Activated T-cell treated with anti-CD3 and anti-CD28 coated beads, Interleukin-2, amount 50 U/mL, for 24 hours (primary cell): ENCODE measurements around the gene STK10.

Experiments
- DNase-seq: peaks from one replicate; pipeline ENCODE4 v3.0.0-alpha.2; 2020
- H3K27ac Mint-ChIP-seq: 2 replicates; pipeline ENCODE4 v1.8.0; 2020; ENCODE audit warnings: mild to moderate bottlenecking, mixed read lengths
- H3K27me3 Mint-ChIP-seq: 2 replicates; pipeline ENCODE4 v1.8.0; 2020; ENCODE audit warnings: mixed read lengths
- H3K36me3 Mint-ChIP-seq: 2 replicates; pipeline ENCODE4 v1.8.0; 2020; ENCODE audit warnings: low read depth, mixed read lengths
- H3K4me1 Mint-ChIP-seq: 2 replicates; pipeline ENCODE4 v1.8.0; 2020; ENCODE audit warnings: low read depth, mixed read lengths
- H3K4me3 Mint-ChIP-seq: 2 replicates; pipeline ENCODE4 v1.8.0; 2020; ENCODE audit warnings: mild to moderate bottlenecking, moderate library complexity, mixed read lengths
- H3K9me3 Mint-ChIP-seq: 2 replicates; pipeline ENCODE4 v1.8.0; 2020; ENCODE audit warnings: mixed read lengths

Gene STK10

DNA sequence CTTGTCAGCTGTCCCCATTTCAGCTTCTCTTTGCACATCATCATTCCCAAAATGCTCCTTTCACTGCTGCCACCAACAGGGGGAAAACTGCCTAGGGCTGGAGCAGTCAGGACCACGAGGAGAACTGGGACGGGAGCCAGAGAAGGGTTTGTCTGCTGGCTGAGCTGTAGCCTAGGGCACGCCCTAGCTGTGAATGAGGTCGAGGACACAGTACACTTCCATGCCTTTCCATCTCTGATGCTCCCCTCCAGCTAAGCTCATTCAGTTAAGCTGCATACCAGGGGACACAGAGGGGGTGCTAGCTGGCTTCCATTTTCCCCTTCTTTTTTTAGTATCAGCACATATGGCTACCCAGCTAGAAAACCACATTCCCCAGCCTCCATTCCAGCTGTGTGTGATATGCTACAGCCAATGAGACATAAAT lies 64.7 kb downstream of the STK10 start:
- Mint-ChIP-seq H3K9me3 (peaks cover 5% of the 10 kb centered on the region), H3K4me3 (no peak overlapping the region), H3K4me1 (peaks cover 41% of the 10 kb centered on the region), H3K36me3 (peaks cover 73% of the 10 kb centered on the region), H3K27ac (peak overlapping the region; percentile 19), H3K27me3 (no peaks in the 10 kb centered on the region)
- DNase-seq = no peak

DNA sequence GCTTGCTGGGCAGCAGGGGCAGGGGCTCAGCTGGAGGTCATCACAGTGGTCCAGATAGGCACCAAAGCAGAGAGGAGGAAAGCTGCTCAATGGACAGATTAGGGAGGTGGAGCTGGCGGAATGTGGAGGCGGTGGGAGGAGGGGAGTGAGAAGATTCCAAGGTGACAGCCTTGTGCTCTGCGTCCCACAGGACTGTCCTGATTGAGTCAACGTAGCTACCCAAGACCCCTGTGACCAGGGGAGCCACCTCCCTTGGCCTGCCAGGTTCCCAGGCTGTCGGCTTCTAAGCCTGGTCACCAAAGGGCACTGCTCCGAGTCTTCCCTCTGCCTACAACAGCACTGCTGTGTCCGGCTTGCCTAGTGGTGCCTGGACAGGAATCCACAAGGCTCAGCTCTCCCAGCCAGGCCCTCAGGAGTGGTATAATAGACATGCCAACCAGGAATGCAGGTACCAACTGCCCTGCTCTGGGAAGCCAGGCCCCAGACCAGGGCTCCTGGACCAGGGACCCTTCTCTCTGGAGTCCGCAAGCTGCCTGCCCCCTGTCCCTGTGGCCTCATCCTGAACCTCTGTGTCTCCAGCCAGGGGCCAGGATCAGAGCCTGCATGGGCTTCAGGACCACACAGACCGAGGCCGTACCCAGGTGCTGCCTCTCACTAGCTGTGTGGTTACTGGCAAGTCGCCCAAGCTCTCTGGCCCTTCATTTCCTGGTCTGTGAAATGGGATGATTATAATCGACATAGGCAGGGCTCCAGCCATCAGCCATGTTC lies 67.9 kb downstream of the STK10 start:
- H3K9me3 Mint-ChIP-seq = peaks cover 5% of the 10 kb centered on the region
- H3K27ac Mint-ChIP-seq = peak overlapping the region; percentile 84

DNA sequence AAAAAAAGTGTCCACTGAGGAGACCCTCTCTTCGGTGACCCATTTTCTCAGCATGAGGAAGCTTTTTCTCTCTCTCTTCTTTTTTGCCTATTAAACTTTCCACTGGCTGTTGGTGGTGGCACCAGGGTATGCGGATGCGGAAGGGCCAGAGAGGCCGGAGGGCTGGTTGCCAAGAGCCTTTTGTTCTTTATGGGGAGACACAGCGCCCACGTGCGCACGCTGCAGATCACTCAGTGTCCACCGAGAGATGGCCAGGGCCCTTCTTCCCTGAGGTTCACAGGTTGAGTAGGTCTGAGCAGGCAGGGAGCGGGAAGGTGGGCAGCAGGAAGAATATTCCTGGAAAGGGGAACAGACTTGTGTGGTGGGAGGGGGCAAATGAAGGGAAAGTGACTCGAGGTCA lies 69.1 kb downstream of the STK10 start:
- no peaks in the 10 kb centered on the region for H3K27me3 Mint-ChIP-seq
- H3K9me3 Mint-ChIP-seq = no peaks in the 10 kb centered on the region
- H3K4me3 Mint-ChIP-seq = no peak overlapping the region
- no peak for DNase-seq
- H3K36me3 Mint-ChIP-seq = peaks cover 67% of the 10 kb centered on the region
- H3K27ac Mint-ChIP-seq = peak overlapping the region; percentile 88
- peaks cover 60% of the 10 kb centered on the region for H3K4me1 Mint-ChIP-seq

More for the DNA sequence above, 67.9 kb downstream of the STK10 start:
- no peak for DNase-seq
- H3K4me3 Mint-ChIP-seq = no peak overlapping the region
- H3K4me1 Mint-ChIP-seq = peaks cover 56% of the 10 kb centered on the region
- no peaks in the 10 kb centered on the region for H3K27me3 Mint-ChIP-seq
- peaks cover 71% of the 10 kb centered on the region for H3K36me3 Mint-ChIP-seq

DNA sequence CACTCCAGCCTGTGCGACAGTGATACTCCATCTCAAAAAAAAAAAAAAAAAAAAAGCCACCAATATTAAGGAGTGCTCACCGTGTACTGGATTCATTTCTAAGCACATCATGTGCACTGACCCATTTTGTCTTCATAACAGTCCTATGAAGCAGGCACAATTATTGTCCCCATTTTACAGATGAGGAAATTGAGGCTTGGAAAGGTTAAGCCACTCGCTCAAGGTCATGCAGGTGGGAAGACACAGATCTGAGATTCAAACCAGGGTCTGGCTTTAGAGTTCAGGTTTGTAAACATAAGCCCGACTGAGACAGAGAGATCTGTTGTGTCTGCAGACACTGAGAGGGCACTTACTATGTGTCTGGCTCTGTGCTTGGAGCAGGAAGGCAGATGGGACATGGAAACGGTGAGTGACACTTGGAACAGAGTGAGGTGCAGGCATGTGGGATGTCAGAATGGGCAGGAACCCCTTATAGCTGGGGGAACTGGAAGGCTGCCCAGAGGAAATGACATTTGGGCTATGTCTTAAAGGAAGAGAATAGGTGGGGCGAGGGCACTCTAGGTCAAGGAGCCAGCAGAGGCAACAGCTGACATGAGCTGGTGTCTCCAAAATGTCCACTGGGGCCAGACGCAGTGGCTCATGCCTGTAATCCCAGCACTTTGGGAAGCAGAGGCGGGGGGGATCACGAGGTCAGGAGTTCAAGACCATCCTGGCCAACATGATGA lies 69.9 kb downstream of the STK10 start:
- Mint-ChIP-seq H3K27me3 (no peaks in the 10 kb centered on the region), H3K9me3 (no peaks in the 10 kb centered on the region), H3K4me1 (peaks cover 60% of the 10 kb centered on the region), H3K36me3 (peaks cover 63% of the 10 kb centered on the region), H3K4me3 (no peak overlapping the region), H3K27ac (peak overlapping the region; percentile 88)
- DNase-seq = no peak

DNA sequence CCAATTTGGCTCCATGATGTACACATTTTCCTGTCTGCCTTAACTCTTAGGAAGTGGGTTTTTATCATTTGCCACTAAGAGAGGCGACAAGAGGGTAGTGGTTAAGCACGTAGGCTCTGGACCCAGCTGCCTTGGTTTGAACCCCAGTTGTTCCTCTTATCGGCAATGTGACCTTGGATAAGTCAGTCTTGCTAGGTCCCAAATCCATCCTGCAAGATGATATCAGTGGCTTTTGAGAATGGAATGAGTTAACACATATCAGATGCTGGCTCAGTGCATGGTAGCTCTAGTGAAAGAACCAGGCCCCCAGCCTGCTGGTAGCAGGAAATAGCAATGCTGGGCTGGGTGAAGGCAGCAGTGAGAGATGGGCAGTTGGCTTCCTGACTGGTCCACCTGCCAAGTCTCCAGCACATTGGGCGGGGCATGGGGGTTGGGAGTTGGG lies 72.5 kb downstream of the STK10 start:
- peaks cover 68% of the 10 kb centered on the region for H3K36me3 Mint-ChIP-seq
- H3K9me3 Mint-ChIP-seq = no peaks in the 10 kb centered on the region
- peaks cover 74% of the 10 kb centered on the region for H3K4me1 Mint-ChIP-seq
- peak overlapping the region; percentile 80 for H3K4me3 Mint-ChIP-seq
- no peaks in the 10 kb centered on the region for H3K27me3 Mint-ChIP-seq
- no peak for DNase-seq
- peak overlapping the region; percentile 96 for H3K27ac Mint-ChIP-seq

DNA sequence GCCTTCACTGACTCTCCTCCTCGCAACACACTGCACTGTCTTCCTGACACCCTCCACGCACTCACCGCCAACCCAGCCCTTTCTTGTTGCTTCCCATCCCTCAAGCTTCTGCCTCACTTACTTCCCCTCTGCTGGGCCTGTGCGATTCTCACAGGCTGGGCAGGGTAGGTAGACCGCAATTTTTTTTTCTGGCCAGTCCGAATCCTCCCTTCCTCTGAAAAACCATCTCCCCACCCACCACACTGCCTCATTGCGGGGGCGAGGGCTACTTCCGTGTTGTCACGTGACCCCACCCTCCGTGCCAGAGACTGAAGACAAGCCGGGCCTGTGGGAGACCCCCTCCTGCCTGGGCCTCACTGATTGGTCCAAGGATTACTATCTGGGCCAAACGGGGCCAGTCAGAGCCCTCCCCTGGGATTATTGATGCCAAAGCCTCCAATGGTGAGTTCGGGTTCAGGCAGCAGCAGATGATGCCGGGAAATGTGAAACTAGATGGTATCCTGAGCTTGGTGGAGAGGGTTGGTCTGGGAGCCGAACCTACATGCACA lies 73.1 kb downstream of the STK10 start:
- H3K27me3 Mint-ChIP-seq = no peaks in the 10 kb centered on the region
- H3K9me3 Mint-ChIP-seq = no peaks in the 10 kb centered on the region
- peak overlapping the region; percentile 96 for H3K27ac Mint-ChIP-seq
- peak overlapping the region; percentile 80 for H3K4me3 Mint-ChIP-seq
- H3K4me1 Mint-ChIP-seq = peaks cover 75% of the 10 kb centered on the region
- peaks cover 67% of the 10 kb centered on the region for H3K36me3 Mint-ChIP-seq
- DNase-seq = peak; percentile 86

DNA sequence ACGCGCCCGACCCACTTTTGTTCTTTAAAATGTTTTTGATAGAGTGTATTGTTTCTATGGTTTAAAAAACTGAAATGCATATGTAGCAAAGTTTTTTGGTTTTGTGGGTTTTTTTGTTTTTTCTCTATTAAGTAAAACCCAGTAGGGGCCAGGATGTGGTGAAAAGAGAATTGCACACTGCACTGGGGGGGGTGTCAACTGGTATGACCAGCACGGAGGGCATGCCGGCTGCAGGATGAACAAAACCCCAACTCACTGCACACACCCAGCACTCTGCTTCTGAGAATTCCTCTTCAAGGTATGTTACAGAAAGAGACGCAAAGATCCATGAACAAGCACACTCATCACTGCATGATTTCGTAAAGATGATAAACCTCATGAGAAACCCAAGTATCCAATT lies 75.0 kb downstream of the STK10 start:
- H3K4me1 Mint-ChIP-seq = peaks cover 77% of the 10 kb centered on the region
- peak; percentile 72 for DNase-seq
- H3K27me3 Mint-ChIP-seq = no peaks in the 10 kb centered on the region

DNA sequence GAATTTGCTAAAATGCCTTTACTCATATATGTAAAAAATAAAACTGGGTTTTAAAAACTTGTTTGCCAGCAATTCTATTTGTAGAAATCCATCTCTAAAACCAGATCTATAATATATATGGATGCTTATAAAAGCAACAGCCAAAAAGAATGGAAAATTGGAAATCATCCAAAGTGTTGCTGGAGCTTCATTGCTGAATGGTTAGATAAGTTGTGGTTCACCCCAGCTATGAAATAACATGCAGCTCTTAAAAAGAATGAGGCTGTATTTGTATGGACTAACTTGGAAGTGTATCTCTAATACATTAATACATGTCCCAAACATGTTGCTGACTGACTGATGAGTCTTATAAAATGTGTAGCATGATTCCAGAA lies 76.2 kb downstream of the STK10 start:
- H3K4me3 Mint-ChIP-seq = peak overlapping the region; percentile 64
- no peak for DNase-seq
- peaks cover 86% of the 10 kb centered on the region for H3K4me1 Mint-ChIP-seq

More for the DNA sequence above, 75.0 kb downstream of the STK10 start:
- Mint-ChIP-seq H3K9me3 (no peaks in the 10 kb centered on the region), H3K27ac (peak overlapping the region; percentile 96), H3K4me3 (peak overlapping the region; percentile 64), H3K36me3 (peaks cover 66% of the 10 kb centered on the region)

DNA sequence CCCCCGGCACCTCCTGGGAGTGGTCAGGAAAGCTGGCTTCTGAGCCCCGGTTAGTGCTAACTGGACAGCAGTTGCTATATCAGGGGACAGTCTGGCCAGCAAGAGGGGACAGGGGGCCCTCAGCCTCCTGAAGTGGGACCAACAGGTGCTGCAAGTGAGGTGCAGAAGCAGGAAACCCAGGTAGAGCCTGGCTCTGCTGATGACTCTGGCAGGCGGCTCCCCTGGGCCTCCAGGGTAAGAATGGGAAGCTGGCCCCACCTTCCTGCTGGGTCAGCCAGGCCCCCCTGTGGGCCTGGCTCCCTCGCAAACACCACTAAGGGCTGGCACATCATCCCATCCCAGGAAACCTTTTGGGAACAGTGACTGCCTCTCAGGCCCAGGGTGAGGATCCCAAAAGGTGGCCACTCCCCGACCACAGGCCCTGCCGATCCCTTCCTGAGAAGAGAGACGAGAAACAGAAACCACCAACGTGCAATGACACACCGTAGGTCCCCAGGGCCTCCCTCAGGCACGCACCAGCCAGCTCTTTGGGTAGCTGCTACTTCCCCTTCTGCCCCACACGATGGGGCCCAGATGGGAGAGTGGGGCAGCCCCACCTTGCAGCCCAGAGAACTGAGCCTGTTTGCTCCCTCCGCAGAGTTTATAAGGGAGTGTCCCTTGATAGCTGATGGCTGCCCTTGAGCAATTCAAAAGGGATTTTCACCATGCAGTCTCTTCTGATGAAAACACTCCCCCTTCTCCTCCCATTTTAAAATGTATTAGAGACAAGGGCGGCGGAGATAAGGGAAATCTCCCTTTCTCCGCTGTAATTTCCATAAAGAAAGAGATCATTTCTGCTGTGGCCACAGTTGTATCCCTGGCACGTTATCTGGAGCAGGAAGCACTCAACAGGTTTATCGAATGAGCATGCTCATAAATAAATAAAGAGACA lies 76.8 kb downstream of the STK10 start:
- peak; percentile 86 for DNase-seq
- Mint-ChIP-seq H3K9me3 (no peaks in the 10 kb centered on the region), H3K4me1 (peaks cover 86% of the 10 kb centered on the region), H3K4me3 (peak overlapping the region; percentile 64), H3K27me3 (no peaks in the 10 kb centered on the region), H3K36me3 (peaks cover 70% of the 10 kb centered on the region), H3K27ac (peak overlapping the region; percentile 96)

More for the DNA sequence above, 76.2 kb downstream of the STK10 start:
- H3K9me3 Mint-ChIP-seq = no peaks in the 10 kb centered on the region
- peaks cover 70% of the 10 kb centered on the region for H3K36me3 Mint-ChIP-seq
- H3K27me3 Mint-ChIP-seq = no peaks in the 10 kb centered on the region
- H3K27ac Mint-ChIP-seq = peak overlapping the region; percentile 96

DNA sequence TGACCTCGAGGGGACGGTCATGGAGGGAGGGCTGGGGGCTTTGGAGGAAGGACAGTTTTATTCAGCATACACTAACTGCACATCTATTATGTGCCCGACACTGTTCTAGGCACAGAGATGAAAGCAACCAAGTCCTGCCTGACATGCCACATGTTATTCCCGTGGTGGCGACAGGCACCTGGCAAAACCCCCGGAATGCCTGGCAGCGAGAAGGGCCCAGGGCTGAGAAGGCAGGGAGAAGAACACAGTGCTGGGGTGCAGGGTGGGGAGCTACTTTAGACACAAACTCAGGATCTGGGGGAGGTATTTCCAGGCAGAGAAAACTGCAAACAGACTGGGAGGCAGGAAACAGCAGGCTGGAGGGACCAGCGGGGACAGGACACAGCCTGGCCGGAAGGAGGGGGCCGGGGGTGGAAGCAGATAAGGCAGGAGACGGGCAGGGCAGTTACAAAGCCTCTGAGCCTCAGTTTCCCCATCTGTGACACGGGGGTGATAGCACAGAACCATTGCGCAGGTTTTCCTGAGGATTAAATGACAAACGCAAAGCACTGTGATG lies 77.7 kb downstream of the STK10 start:
- peak overlapping the region; percentile 1 for H3K4me3 Mint-ChIP-seq
- H3K27me3 Mint-ChIP-seq = no peaks in the 10 kb centered on the region
- H3K9me3 Mint-ChIP-seq = no peaks in the 10 kb centered on the region
- H3K4me1 Mint-ChIP-seq = peaks cover 79% of the 10 kb centered on the region
- no peak for DNase-seq
- H3K27ac Mint-ChIP-seq = peak overlapping the region; percentile 96
- peaks cover 70% of the 10 kb centered on the region for H3K36me3 Mint-ChIP-seq

DNA sequence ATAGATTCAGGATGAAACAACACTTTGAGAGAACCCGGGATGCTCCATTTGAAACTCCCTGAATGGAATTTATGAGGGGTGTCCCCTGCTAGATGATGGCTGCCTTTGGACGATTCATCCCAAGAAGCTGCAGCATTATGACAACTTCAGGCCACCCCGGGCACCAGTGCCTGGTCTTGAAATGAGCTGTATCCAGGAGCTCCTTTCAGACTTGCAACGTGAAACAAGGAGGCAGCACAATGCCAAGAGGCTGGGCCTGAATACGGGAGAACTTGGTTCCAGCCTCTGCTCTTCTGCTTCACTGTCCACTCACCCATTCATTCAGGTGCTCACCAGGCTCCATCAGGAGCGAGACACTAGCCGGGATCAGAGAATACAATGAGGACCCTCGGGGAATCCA lies 78.3 kb downstream of the STK10 start:
- Mint-ChIP-seq H3K36me3 (peaks cover 70% of the 10 kb centered on the region), H3K4me1 (peaks cover 73% of the 10 kb centered on the region), H3K27me3 (no peaks in the 10 kb centered on the region), H3K9me3 (no peaks in the 10 kb centered on the region), H3K27ac (peak overlapping the region; percentile 96), H3K4me3 (peak overlapping the region; percentile 1)
- no peak for DNase-seq

DNA sequence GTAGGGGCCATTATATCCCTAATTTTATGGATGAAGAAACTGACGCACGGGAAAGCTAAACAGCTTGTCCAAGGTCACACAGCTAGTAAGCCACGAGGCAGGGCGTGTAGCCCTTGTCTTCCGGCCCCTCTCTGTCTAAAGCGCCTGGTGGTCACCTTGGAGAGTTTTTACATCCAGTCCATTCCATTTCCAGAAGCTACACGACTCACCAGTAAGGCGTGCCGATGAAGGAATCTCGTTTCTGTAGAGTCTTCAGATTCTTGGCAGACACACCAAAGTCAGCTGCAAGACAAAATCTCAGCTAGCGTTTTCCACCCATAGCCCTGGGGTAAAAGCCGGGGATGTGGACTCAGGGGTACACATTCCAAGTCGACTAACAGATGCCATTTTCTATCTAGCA lies 80.5 kb downstream of the STK10 start:
- no peaks in the 10 kb centered on the region for H3K27me3 Mint-ChIP-seq
- no peaks in the 10 kb centered on the region for H3K9me3 Mint-ChIP-seq
- no peak overlapping the region for H3K4me3 Mint-ChIP-seq
- peaks cover 69% of the 10 kb centered on the region for H3K4me1 Mint-ChIP-seq
- DNase-seq = no peak
- H3K27ac Mint-ChIP-seq = peak overlapping the region; percentile 88
- peaks cover 78% of the 10 kb centered on the region for H3K36me3 Mint-ChIP-seq

DNA sequence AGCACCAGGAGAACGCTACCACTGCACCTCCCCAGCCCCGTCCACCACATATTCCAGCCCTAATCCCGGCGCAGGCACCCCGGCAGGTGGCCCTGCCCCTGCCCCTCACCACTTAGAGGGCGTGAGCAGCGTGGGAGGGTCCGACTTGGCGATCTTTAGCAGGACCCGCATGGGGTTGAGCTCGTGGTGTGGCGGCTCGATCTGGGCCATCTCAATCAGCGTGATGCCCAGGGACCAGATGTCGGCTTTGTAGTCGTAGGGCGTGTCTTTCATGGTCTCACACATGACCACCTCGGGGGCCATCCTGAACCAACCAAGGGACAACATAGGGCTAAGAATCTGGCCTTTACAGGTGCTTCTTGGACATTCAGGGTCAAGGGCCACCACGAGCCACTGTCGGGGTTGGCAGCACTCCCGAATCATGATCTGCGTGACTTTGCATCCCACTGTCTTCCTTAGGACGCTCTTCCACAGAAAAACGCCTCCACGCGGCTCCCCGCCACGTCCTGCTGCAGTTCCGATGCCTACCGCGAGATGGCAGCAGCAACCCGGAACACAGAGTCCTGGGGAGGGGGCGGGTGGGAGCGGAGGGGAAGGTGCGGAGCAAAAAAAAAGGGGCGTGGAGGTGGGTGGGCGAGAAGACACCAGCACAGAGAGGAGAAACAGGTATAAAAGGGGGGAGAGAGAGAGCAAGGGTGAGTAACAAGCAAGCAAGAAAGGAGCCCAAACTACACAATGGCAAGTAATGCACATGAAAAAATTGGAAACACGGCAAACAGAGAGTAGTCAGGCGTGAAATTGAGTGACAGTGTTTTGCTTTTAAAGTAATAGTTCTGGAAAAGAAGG lies 81.3 kb downstream of the STK10 start:
- peaks cover 67% of the 10 kb centered on the region for H3K4me1 Mint-ChIP-seq
- peak overlapping the region; percentile 88 for H3K27ac Mint-ChIP-seq
- H3K27me3 Mint-ChIP-seq = no peaks in the 10 kb centered on the region
- DNase-seq = peak; percentile 85
- no peaks in the 10 kb centered on the region for H3K9me3 Mint-ChIP-seq
- H3K36me3 Mint-ChIP-seq = peaks cover 81% of the 10 kb centered on the region
- H3K4me3 Mint-ChIP-seq = no peak overlapping the region
